ENCODE data around the gene KIAA0513. TPM values are rescaled to one million over a fixed set of nuclear protein-coding genes. Genes with fewer than 3 reads are reported as not detected.

Gene KIAA0513
- total RNA-seq, 1 donor from 2014 or later = 6.1 TPM

GRCh38 chr16:85041219-85042166, 13.9 kb downstream of the KIAA0513 start:
- Mint-ChIP-seq H3K9me3 (no peaks in the 10 kb centered on the region), H3K27ac (no peak overlapping the region), H3K27me3 (ENCODE audit: insufficient read depth, low read depth) (peaks cover 4% of the 10 kb centered on the region), H3K4me3 (no peak overlapping the region), H3K36me3 (peaks cover 2% of the 10 kb centered on the region), H3K4me1 (peaks cover 8% of the 10 kb centered on the region)
- H3K27me3 ChIP-seq = no peaks in the 10 kb centered on the region
- H3K9ac ChIP-seq = no peak overlapping the region
- peaks cover 2% of the 10 kb centered on the region for H3F3A ChIP-seq (ENCODE audit: low read depth)
- H3K27ac ChIP-seq = no peak overlapping the region
- H4K20me1 ChIP-seq (ENCODE audit: low read depth) = no peaks in the 10 kb centered on the region
- H3K4me1 ChIP-seq = peaks cover 6% of the 10 kb centered on the region
- H3K4me3 ChIP-seq = no peak overlapping the region
- H3K4me2 ChIP-seq = no peak overlapping the region
- no peaks in the 10 kb centered on the region for H3K36me3 ChIP-seq
- H3K9me3 ChIP-seq (ENCODE audit: low read depth) = no peaks in the 10 kb centered on the region
- no peaks in the 10 kb centered on the region for H3K79me2 ChIP-seq (ENCODE audit: low read depth)
- no peak for TF ChIP-seq CTCF (IDR thresholded peaks at IDR 0.05)
- no peak for TF ChIP-seq EZH2 (IDR thresholded peaks at IDR 0.05)
- TF ChIP-seq EZH2phosphoT487 (IDR thresholded peaks at IDR 0.05) = no peak
- DNase-seq (ENCODE audit: low spot score) = no peak
- no peak overlapping the region for H2AFZ ChIP-seq (replicated peaks)

GRCh38 chr16:85042167-85042526, 14.6 kb downstream of the KIAA0513 start:
- Histone ChIP-seq H4K20me1 (ENCODE audit: low read depth) (no peaks in the 10 kb centered on the region), H3F3A (ENCODE audit: low read depth) (peaks cover 2% of the 10 kb centered on the region), H3K9ac (no peak overlapping the region), H3K4me3 (no peak overlapping the region), H3K9me3 (ENCODE audit: low read depth) (no peaks in the 10 kb centered on the region), H3K27me3 (no peaks in the 10 kb centered on the region), H3K4me1 (peaks cover 6% of the 10 kb centered on the region), H3K79me2 (ENCODE audit: low read depth) (no peaks in the 10 kb centered on the region), H3K36me3 (no peaks in the 10 kb centered on the region), H3K27ac (no peak overlapping the region), H3K4me2 (no peak overlapping the region), H2AFZ (replicated peaks) (no peak overlapping the region)
- no peak overlapping the region for H3K4me3 Mint-ChIP-seq
- no peak overlapping the region for H3K27ac Mint-ChIP-seq
- peaks cover 8% of the 10 kb centered on the region for H3K4me1 Mint-ChIP-seq
- H3K27me3 Mint-ChIP-seq (ENCODE audit: insufficient read depth, low read depth) = peaks cover 4% of the 10 kb centered on the region
- peaks cover 2% of the 10 kb centered on the region for H3K36me3 Mint-ChIP-seq
- DNase-seq (ENCODE audit: low spot score) = no peak
- no peaks in the 10 kb centered on the region for H3K9me3 Mint-ChIP-seq
- TF ChIP-seq EZH2 (IDR thresholded peaks at IDR 0.05) (no peak), CTCF (IDR thresholded peaks at IDR 0.05) (no peak), EZH2phosphoT487 (IDR thresholded peaks at IDR 0.05) (no peak)

GRCh38 chr16:85042606-85043005, 15.0 kb downstream of the KIAA0513 start:
- Histone ChIP-seq H3K9me3 (ENCODE audit: low read depth) (no peaks in the 10 kb centered on the region), H3K9ac (no peak overlapping the region), H3K36me3 (no peaks in the 10 kb centered on the region), H3K4me3 (no peak overlapping the region), H3K4me1 (peaks cover 6% of the 10 kb centered on the region), H3K27me3 (no peaks in the 10 kb centered on the region), H3F3A (ENCODE audit: low read depth) (peaks cover 2% of the 10 kb centered on the region), H3K79me2 (ENCODE audit: low read depth) (no peaks in the 10 kb centered on the region), H2AFZ (replicated peaks) (no peak overlapping the region), H4K20me1 (ENCODE audit: low read depth) (no peaks in the 10 kb centered on the region), H3K27ac (no peak overlapping the region), H3K4me2 (no peak overlapping the region)
- Mint-ChIP-seq H3K4me3 (no peak overlapping the region), H3K27ac (no peak overlapping the region), H3K36me3 (peaks cover 2% of the 10 kb centered on the region), H3K27me3 (ENCODE audit: insufficient read depth, low read depth) (peaks cover 4% of the 10 kb centered on the region), H3K4me1 (peaks cover 8% of the 10 kb centered on the region), H3K9me3 (no peaks in the 10 kb centered on the region)
- TF ChIP-seq EZH2phosphoT487 (IDR thresholded peaks at IDR 0.05) = no peak
- TF ChIP-seq EZH2 (IDR thresholded peaks at IDR 0.05) = no peak
- TF ChIP-seq CTCF (IDR thresholded peaks at IDR 0.05) = no peak
- no peak for DNase-seq (ENCODE audit: low spot score)

Data from neural progenitor cell (in vitro differentiated cells).